DMS153 treated with DMSO at 0.1 percent for 48 hours (cell line): ENCODE data around the gene TAS2R5.
"Not testable (repeated sequence)": the region's sequence is repeated elsewhere in the genome, so short reads cannot be mapped to it uniquely, and the experiment has no call there.

Experiments used
- DNase-seq: peaks from one replicate; lab custom pipeline; 2025; ENCODE audit not compliant: unreplicated experiment; lab: John Stamatoyannopoulos, UW

TAS2R5 gene

GRCh38 chr7:141789917-141790316 is at the start of gene TAS2R5:
Gene TAS2R5, plus strand, starts transcription at chr7:141790217. Its CDS starts 145 bp downstream, at chr7:141790362.
- DNase-seq: no peak

GRCh38 chr7:141742229-141742628 is 47.8 kb upstream of the TAS2R5 start:
- no peak for DNase-seq

GRCh38 chr7:141744131-141744530 is 45.9 kb upstream of the TAS2R5 start:
- no peak for DNase-seq

GRCh38 chr7:141748396-141748795 is 41.6 kb upstream of the TAS2R5 start:
- DNase-seq: no peak

GRCh38 chr7:141751904-141752303 is 38.1 kb upstream of the TAS2R5 start:
- not testable (repeated sequence) for DNase-seq

- no peak for DNase-seq
Measured at GRCh38 chr7:141752634-141753033, 37.4 kb upstream of the TAS2R5 start.

- no peak for DNase-seq
Measured at GRCh38 chr7:141754939-141755338, 35.1 kb upstream of the TAS2R5 start.

GRCh38 chr7:141763797-141764196 is 26.2 kb upstream of the TAS2R5 start, which contains the start of gene TAS2R3:
Gene TAS2R3, plus strand, starts transcription at chr7:141764097. Its CDS starts 62 bp downstream, at chr7:141764159.
- DNase-seq: no peak

GRCh38 chr7:141770083-141770583 is 19.9 kb upstream of the TAS2R5 start:
- DNase-seq: not testable (repeated sequence)

- DNase-seq: no peak
Measured at GRCh38 chr7:141776374-141776773, 13.6 kb upstream of the TAS2R5 start, which contains the start of gene TAS2R4. Gene TAS2R4, plus strand, starts transcription at chr7:141776674. Its CDS starts 1,815 bp downstream, at chr7:141778489.

GRCh38 chr7:141785706-141786552 is 4.1 kb upstream of the TAS2R5 start:
- DNase-seq: peak; percentile 39

GRCh38 chr7:141788296-141788695 is 1.7 kb upstream of the TAS2R5 start:
- no peak for DNase-seq

- DNase-seq: no peak
Measured at GRCh38 chr7:141792526-141792925, 2.5 kb downstream of the TAS2R5 start.

- no peak for DNase-seq
Measured at GRCh38 chr7:141820067-141820466, 30.1 kb downstream of the TAS2R5 start.

GRCh38 chr7:141822432-141822831 is 32.4 kb downstream of the TAS2R5 start:
- not testable (repeated sequence) for DNase-seq

- no peak for DNase-seq
Measured at GRCh38 chr7:141837683-141838082, 47.7 kb downstream of the TAS2R5 start.

- no peak for DNase-seq
Measured at GRCh38 chr7:141838581-141838980, 48.6 kb downstream of the TAS2R5 start.

- DNase-seq: no peak
Measured at GRCh38 chr7:141839256-141839655, 49.2 kb downstream of the TAS2R5 start.

- no peak for DNase-seq
Measured at GRCh38 chr7:141840708-141841107, 50.7 kb downstream of the TAS2R5 start.
